Fibroblast of the aortic adventitia (primary cell): ENCODE measurements around the gene CEP112. TPM values are rescaled to one million over a fixed set of nuclear protein-coding genes. Genes with fewer than 3 reads are reported as not detected.

Experiments used
- DNase-seq: peaks from one replicate; pipeline ENCODE4 v3.0.0-alpha.2; 2010; ENCODE audit warnings: low read depth
- H3K4me3 ChIP-seq: 2 replicates; pipeline ENCODE4 v1.5.1; 2011; ENCODE audit warnings: low read depth, mild to moderate bottlenecking, control low read depth, low read length, moderate library complexity
- CTCF ChIP-seq: IDR thresholded peaks from 2 replicates; pipeline ENCODE4 v1.5.1; 2011; ENCODE audit warnings: mild to moderate bottlenecking, low read length, control low read depth, inconsistent platforms; ENCODE audit not compliant: insufficient read depth
- total RNA-seq: library from RNA; depleted of rRNA; stranded (reverse); fragments of >200 nt; gene quantifications from 2 replicates; pipeline ENCODE4 v1.2.3, GENCODE V29; 2012; ENCODE audit warnings: low replicate concordance

The CEP112 gene
- total RNA-seq, 1 donor = 7.2 TPM

GRCh38 chr17:66210208-66210574 lies 18.3 kb upstream of the CEP112 start:
- H3K4me3 ChIP-seq = no peak overlapping the region
- no peak for DNase-seq
- TF ChIP-seq CTCF = no peak

- no peak for TF ChIP-seq CTCF
- H3K4me3 ChIP-seq = no peak overlapping the region
- DNase-seq = no peak
Observed at GRCh38 chr17:66207936-66208335, 16.0 kb upstream of the CEP112 start.

DNA sequence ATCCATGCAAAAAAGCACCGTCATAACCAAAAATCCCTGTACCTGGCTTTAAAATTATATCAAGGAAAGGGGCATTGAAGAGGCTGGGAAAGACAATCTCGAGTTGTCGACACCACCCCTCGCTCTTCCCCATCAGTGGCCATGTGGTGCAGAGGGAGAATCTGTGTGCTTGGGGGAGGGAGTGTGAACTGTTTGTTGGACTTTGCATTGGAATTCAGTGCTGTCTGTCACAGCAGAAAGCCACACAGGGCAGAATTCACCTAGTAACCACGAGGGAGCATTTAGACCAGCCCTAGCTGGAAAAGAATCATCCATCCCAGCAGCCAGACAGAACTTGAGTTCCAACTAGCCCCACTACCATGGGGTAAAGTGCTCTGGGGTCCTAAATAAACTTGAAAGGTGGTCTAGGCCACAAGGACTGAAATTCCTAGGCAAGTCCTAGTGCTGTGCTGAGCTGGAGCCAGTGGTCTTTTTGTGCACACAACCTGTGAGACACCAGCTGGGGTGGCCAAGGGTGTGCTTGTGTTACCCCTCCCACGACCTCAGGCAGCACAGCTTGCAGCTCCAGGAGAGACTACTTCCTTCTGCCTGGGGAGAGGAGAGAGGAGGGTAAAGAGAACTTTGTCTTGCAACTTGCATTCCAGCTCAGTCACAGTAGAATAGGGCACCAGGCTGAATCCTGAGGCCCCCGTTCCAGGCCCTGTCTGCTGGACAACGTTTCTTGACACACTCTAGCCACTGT lies 11.5 kb upstream of the CEP112 start:
- H3K4me3 ChIP-seq = no peak overlapping the region
- no peak for TF ChIP-seq CTCF
- DNase-seq = no peak

DNA sequence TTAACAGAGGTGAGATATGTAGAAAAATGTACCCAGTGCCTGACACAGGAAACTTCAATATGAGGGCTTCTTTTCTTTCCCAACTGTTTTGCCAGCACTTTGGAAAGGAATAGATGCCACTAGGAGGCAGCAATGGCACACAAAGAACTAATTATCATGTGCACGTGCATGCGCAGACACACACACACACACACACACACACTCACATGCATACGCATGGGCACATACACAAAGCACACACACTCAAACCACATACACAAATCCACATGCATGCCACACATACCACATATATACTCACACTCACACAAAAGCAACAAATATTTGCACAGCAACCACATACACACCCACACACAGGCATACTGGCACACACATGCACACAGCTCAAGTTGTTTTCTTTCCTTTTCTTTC lies 8.8 kb upstream of the CEP112 start:
- DNase-seq = peak; percentile 82
- H3K4me3 ChIP-seq = no peak overlapping the region
- TF ChIP-seq CTCF = peak; percentile 73

- no peak for TF ChIP-seq CTCF
- no peak overlapping the region for H3K4me3 ChIP-seq
- no peak for DNase-seq
Observed at GRCh38 chr17:66198242-66198641, 6.3 kb upstream of the CEP112 start.

DNA sequence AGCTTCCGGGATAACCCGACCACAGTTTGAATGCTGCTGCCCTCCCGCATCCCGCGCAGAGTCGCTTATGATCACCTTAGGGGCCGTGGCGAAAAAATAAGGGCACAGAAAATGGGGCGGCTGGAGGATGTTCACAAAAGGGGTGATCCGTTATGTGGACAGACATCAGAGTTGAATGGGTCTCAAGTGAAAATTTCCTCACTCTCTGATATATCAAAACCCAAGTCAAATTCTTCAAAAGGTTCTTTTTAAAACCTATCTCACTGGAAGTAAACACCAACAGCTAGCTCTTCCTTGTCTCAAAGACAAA lies 400 bp upstream of the CEP112 start:
- peak overlapping the region; percentile 71 for H3K4me3 ChIP-seq
- DNase-seq = no peak
- no peak for TF ChIP-seq CTCF
